ENCODE results near the gene ARHGAP15.

DNA sequence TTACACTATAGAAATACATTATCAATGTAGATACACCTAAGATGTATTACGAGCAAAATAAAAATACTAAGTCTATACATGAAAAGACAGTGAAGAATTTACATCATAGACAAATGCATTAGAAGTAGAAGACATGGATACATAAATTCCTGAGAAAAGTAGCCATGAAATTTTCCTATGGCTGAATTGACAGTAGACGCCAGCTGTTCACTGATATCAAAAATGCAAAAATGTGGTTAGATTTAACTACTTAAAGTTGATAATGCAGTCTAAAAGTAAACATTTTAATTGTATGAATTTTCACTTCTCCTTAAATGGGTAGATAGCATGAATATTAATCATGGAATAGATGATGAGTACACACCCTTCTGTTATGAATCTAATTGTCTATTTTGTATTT lies 350.9 kb downstream of the ARHGAP15 start:
- TF ChIP-seq POLR2A (IDR thresholded peaks at IDR 0.05) = no peak
- TF ChIP-seq, protein P1, sequence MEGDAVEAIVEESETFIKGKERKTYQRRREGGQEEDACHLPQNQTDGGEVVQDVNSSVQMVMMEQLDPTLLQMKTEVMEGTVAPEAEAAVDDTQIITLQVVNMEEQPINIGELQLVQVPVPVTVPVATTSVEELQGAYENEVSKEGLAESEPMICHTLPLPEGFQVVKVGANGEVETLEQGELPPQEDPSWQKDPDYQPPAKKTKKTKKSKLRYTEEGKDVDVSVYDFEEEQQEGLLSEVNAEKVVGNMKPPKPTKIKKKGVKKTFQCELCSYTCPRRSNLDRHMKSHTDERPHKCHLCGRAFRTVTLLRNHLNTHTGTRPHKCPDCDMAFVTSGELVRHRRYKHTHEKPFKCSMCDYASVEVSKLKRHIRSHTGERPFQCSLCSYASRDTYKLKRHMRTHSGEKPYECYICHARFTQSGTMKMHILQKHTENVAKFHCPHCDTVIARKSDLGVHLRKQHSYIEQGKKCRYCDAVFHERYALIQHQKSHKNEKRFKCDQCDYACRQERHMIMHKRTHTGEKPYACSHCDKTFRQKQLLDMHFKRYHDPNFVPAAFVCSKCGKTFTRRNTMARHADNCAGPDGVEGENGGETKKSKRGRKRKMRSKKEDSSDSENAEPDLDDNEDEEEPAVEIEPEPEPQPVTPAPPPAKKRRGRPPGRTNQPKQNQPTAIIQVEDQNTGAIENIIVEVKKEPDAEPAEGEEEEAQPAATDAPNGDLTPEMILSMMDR (IDR thresholded peaks at IDR 0.05) = no peak
